ENCODE data around the gene TBC1D16.

GRCh38 chr17:80003969-80004368 is 31.7 kb downstream of the TBC1D16 start:
- no peak for TF ChIP-seq POLR2AphosphoS5 (IDR thresholded peaks at IDR 0.05; ENCODE audit: low read depth, low read length)
- no peak for TF ChIP-seq PAX5 (IDR thresholded peaks at IDR 0.05; ENCODE audit: insufficient read depth, low read length, severe bottlenecking)

Data from GM12891 (cell line).